K562 (cell line): ENCODE data around the gene SH3BP5L. TPM values are rescaled to one million over a fixed set of nuclear protein-coding genes. Genes with fewer than 3 reads are reported as not detected.

ENCODE experiments used
- DACH1 ChIP-seq: fragments of 450-650 bp; IDR thresholded peaks from 2 replicates; pipeline ENCODE4 v1.6.1; 2018; ENCODE audit not compliant: partially characterized antibody
- DMBX1 ChIP-seq: fragments of 250-450 bp; sonication (Bioruptor Pico); IDR thresholded peaks from 2 replicates; pipeline ENCODE4 v1.8.0; 2022; ENCODE audit warnings: inconsistent platforms, mild to moderate bottlenecking, moderate library complexity, borderline replicate concordance
- E2F3 ChIP-seq: fragments of 250-450 bp; sonication (Bioruptor Pico); IDR thresholded peaks from 2 replicates; pipeline ENCODE4 v1.4.0; 2020; ENCODE audit warnings: mild to moderate bottlenecking
- MGA ChIP-seq: fragments of 450-650 bp; IDR thresholded peaks from 2 replicates; pipeline ENCODE4 v1.6.1; 2016; ENCODE audit warnings: mild to moderate bottlenecking, moderate library complexity
- NEUROD1 ChIP-seq: fragments of 150-350 bp; IDR thresholded peaks from 2 replicates; pipeline ENCODE4 v1.6.1; 2014; ENCODE audit warnings: borderline replicate concordance, low read length, low read depth; ENCODE audit not compliant: partially characterized antibody
- NFRKB ChIP-seq: fragments of 450-650 bp; IDR thresholded peaks from 2 replicates; pipeline ENCODE4 v1.6.1; 2016; ENCODE audit warnings: low read depth
- TAF15 ChIP-seq: fragments of 200-400 bp; formaldehyde crosslinking; IDR thresholded peaks from 2 replicates; pipeline ENCODE4 v1.6.1; 2017; ENCODE audit warnings: mild to moderate bottlenecking, low read depth, low read length, moderate library complexity
- ZKSCAN8 ChIP-seq: fragments of 200-800 bp; sonication (Bioruptor generic); IDR thresholded peaks from 2 replicates; pipeline ENCODE4 v1.6.1; 2016; ENCODE audit warnings: missing genetic modification characterization, missing compliant biosample characterization
- ZNF12 ChIP-seq: sonication (generic); formaldehyde crosslinking; IDR thresholded peaks from 2 replicates; pipeline ENCODE4 v1.4.0; 2020; ENCODE audit warnings: mild to moderate bottlenecking, missing genetic modification reagents
- ZNF232 ChIP-seq: sonication (generic); formaldehyde crosslinking; IDR thresholded peaks from 2 replicates; pipeline ENCODE4 v1.8.0; 2022; ENCODE audit warnings: mild to moderate bottlenecking, missing genetic modification reagents
- ZNF253 ChIP-seq: fragments of 250-450 bp; sonication (Bioruptor Pico); conservative IDR thresholded peaks from 2 replicates; pipeline ENCODE4 v1.6.1; 2021; ENCODE audit warnings: mild to moderate bottlenecking
- polyA plus RNA-seq, 8 experiments: library from polyadenylated mRNA; depleted of rRNA in 4 of 8; stranded (reverse) in 5 of 8; unstranded in 3 of 8; fragments of >200 nt; fragmentation: Nextera tagmentation in 2 of 8; fragmentation: Illumina TruSeq in 1 of 8; extraction: Ambion mirVana in 2 of 8; extraction: Trizol in 1 of 8; gene quantifications; 2 replicates each; pipeline versions ENCODE4 v1.2.1 to v1.2.3, GENCODE V29; 2011 to 2014; ENCODE audit warnings: inconsistent platforms in 1 of 8, missing spikeins in 1 of 8
- total RNA-seq, 7 experiments: library from RNA; depleted of rRNA in 6 of 7; stranded (reverse); fragments of >200 nt in 6 of 7; fragmentation: Illumina TruSeq in 2 of 7; extraction: Trizol in 2 of 7; gene quantifications; 2 replicates each; pipeline versions ENCODE4 v1.2.1 to v1.2.3, GENCODE V29; 2011 to 2021; ENCODE audit warnings: low replicate concordance in 1 of 7
- TF ChIP-seq, protein P1 (sequence below): fragments of 150-350 bp; IDR thresholded peaks from 2 replicates; pipeline ENCODE4 v1.6.1; 2014; ENCODE audit warnings: low read depth, mild to moderate bottlenecking, low read length, borderline replicate concordance

Gene SH3BP5L
- total and polyA plus RNA-seq, 9 of the 15 experiments (the other 6 are each of a cell fraction or from before 2014, with no cell fraction given) = 1.9 to 26.5 (median 15.8) TPM

GRCh38 chr1:248825909-248826760 lies at the start of gene SH3BP5L (continued):
- TF ChIP-seq NEUROD1 (peak; percentile 66), NFRKB (no peak; the same call in none of the 2 replicates), ZNF232 (no peak), DMBX1 (peak; percentile 31; the same call in 1 of the 2 replicates), DACH1 (no peak), E2F3 (peak; percentile 47; the same call in 1 of the 2 replicates), MGA (peak; percentile 90), TAF15 (no peak), ZNF12 (no peak), ZNF253 (CRISPR knock-in tag) (no peak), ZKSCAN8 (CRISPR knock-in tag) (0 out of 2 replicates have a peak, but pooled peaks have one; percentile 61)
- TF ChIP-seq, protein P1, sequence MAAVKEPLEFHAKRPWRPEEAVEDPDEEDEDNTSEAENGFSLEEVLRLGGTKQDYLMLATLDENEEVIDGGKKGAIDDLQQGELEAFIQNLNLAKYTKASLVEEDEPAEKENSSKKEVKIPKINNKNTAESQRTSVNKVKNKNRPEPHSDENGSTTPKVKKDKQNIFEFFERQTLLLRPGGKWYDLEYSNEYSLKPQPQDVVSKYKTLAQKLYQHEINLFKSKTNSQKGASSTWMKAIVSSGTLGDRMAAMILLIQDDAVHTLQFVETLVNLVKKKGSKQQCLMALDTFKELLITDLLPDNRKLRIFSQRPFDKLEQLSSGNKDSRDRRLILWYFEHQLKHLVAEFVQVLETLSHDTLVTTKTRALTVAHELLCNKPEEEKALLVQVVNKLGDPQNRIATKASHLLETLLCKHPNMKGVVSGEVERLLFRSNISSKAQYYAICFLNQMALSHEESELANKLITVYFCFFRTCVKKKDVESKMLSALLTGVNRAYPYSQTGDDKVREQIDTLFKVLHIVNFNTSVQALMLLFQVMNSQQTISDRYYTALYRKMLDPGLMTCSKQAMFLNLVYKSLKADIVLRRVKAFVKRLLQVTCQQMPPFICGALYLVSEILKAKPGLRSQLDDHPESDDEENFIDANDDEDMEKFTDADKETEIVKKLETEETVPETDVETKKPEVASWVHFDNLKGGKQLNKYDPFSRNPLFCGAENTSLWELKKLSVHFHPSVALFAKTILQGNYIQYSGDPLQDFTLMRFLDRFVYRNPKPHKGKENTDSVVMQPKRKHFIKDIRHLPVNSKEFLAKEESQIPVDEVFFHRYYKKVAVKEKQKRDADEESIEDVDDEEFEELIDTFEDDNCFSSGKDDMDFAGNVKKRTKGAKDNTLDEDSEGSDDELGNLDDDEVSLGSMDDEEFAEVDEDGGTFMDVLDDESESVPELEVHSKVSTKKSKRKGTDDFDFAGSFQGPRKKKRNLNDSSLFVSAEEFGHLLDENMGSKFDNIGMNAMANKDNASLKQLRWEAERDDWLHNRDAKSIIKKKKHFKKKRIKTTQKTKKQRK = 0 out of 2 replicates have a peak, but pooled peaks have one; percentile 11
